ENCODE results near the gene RPP25L.

Gene RPP25L

GRCh38 chr9:34565856-34566255 is 46.0 kb downstream of the RPP25L start:
- DNase-seq = no peak

- DNase-seq = no peak
These were observed 47.3 kb downstream of the RPP25L start for GRCh38 chr9:34564617-34565016.

- no peak for DNase-seq
These were observed 48.6 kb downstream of the RPP25L start for GRCh38 chr9:34563262-34563661.

- DNase-seq = no peak
These were observed 49.7 kb downstream of the RPP25L start for GRCh38 chr9:34562135-34562745.

GRCh38 chr9:34560599-34561214 is 51.2 kb downstream of the RPP25L start:
- no peak for DNase-seq

Data from activated CD4-positive, alpha-beta T cell treated with anti-CD3 and anti-CD28 coated beads, Interleukin-2, amount 50 U/mL, for 1 hour (primary cell).